Myocyte (in vitro differentiated cells): Measurements from ENCODE around the gene ZNF70. TPM values are rescaled to one million over a fixed set of nuclear protein-coding genes. Genes with fewer than 3 reads are reported as not detected.

ENCODE experiments used
- DNase-seq: peaks from one replicate; pipeline ENCODE4 v3.0.0-alpha.2; 2012; ENCODE audit warnings: low read depth
- polyA plus RNA-seq: library from polyadenylated mRNA; unstranded; fragments of >200 nt; gene quantifications from one replicate; pipeline ENCODE4 v1.2.1, GENCODE V29; 2012; ENCODE audit warnings: missing spikeins
- total RNA-seq: library from RNA; depleted of rRNA; stranded (reverse); fragments of >200 nt; gene quantifications from 2 replicates; pipeline ENCODE4 v1.2.3, GENCODE V29; 2014

Gene ZNF70
- total RNA-seq = 3.0 and 3.2 TPM in 2 replicates
- polyA plus RNA-seq = 3.1 TPM

DNA sequence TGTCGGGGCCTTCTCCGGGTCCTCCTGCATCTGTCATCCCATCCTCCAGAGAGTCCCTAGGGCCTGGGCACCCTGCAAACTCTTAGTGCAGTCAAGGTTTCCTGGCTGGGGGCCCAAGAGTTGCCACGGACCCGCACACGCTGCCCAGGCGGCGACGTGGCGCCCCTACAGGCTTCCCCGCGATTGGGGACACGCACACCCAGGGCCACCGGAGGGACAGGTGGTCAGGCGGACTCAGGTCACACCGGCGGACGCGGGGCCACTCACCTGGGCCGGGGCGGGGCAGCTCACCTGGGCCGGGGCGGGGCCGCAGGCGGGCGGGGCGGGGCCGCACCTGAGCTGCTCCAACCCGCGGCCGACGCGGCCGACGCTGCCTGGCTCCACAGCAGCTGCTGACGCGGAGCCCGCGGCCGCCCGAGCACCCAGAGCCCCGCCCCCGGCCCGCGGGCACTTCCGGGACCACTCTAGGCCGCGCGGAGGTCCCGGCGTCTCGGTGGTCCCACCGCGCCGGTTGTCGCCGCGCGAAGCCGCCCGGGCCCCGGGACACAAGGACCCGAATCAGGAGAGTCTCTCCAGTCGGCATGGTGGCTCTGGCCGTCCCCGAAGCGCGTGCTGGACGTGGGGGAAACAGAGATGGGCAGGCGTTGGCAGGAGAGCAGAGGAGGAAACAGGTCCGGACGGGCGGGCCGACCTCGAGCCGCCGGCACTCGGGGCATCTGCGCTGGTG lies at the start of gene ZNF70:
TSS of gene ZNF70 (minus strand) at position 399 of the 727 bp plus-strand sequence. CDS start 5,972 bp downstream, outside the sequence.
- DNase-seq = peak; percentile 78

DNA sequence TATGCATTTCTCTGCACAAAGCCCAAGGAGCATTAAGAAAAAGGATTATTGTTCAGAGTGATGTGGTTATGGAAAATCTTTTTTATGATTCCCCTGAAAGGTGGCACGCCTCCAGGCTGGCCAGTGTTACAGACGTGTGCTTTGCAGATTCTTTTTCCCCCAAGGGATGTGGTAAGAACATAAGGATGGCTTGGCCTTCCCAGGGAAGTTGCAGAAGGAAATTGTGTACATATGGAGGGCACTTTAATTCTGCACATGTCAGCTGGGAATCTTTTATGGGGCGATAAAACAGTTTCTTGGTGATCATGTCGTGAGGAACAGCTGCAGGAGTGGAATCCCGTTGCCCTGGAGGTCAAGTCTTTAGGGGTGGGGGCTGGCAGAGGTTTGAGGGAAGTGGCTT lies 45.5 kb upstream of the ZNF70 start:
- peak; percentile 43 for DNase-seq

DNA sequence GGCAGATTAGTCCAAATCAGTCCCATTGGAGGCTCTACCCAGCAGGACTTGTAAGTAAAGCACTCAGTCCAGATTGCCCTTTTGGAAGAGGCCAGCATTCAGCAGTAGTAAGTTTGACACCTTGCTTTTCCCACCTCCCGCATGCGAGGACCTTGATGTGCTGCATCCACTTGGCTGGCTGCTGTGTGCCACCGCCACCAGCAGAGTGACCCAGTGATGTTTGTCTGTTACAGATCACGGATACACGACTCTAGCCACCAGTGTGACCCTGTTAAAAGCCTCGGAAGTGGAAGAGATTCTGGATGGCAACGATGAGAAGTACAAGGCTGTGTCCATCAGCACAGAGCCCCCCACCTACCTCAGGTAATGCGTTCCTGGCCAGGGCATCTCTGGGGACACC lies 42.4 kb upstream of the ZNF70 start:
- DNase-seq = no peak

DNA sequence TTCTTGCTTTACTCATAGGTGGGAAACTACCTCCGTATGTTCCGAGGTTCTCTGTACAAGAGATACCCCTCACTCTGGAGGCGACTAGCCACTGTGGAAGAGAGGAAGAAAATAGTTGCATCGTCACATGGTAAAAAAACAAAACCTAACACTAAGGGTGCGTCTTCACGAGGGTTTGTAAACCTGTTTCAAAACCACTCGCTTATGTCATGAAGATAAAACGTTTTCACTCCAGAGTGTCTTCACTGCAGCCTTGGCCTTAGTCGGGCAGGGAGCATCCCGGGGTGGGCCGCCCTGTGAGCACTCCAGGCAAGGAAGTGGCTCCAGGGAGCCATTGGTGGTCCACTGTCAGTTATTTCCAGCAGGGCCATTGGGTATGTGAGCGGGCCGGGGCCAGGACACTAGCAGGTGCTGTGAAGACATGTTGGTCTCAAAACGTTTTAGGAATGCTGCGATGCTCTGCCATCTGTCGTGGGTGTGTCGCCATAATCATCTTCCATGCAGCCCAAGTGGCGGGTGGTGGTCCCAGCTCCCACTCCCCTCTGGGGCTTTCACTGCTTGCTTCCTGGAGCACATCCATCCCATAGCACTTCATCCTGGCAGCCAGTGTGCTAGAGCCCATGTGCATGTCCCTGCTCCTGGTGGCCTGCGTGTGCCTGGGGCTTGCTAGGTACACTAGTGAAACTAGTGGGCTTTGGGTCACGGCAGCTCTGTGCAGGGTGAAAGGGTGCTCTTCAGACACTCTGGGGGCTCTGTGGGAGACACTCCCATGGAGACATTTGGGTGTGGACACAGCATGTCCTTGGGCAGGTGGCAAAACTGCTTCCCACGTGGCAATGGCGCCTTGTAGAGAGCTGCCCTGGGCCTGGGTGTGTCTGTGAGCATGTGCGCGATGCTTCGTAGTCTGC lies 41.1 kb upstream of the ZNF70 start:
- peak; percentile 66 for DNase-seq

DNA sequence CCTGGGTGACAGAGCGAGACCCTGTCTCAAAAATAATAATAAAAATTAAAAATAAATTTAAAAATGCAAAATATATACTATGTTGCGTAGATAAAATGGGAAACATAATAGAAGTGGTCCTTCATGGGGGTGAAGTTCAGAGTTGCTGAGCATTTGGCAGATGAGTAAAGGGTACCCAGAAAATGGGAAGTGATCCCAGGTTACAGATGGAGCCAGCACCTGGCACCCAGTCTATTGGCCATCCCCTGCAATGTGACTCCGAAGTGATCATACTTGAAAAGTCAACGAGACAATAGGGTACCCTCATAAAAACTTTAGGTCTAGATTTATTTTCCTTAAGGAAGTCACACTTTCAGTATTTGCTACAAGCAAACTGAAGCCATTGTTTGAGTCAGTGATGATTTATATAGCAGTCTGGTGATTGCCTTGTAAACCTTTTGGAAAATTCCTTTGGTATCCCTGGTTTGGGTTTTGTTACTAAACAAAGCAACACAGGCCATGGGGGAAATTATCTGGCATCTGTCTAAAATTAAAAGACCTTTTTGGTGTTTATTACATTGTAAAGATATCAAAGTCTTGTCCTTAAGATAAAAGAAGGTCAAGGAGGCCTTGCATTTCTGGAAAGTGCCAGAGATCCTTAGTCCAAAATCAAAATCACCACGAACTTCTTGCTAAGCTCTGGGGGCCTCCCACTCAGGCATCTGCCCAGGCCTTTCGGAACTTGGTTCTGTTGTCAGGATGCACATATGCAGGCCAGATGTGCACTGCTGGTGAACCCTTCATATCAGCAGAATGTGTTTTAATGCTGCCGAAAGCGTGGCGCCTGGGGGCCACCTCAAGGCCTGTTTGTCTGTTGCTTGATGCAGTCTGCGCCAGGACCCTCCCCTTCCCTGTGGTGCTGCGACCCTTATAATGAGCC lies 40.2 kb upstream of the ZNF70 start:
- DNase-seq = peak; percentile 40

DNA sequence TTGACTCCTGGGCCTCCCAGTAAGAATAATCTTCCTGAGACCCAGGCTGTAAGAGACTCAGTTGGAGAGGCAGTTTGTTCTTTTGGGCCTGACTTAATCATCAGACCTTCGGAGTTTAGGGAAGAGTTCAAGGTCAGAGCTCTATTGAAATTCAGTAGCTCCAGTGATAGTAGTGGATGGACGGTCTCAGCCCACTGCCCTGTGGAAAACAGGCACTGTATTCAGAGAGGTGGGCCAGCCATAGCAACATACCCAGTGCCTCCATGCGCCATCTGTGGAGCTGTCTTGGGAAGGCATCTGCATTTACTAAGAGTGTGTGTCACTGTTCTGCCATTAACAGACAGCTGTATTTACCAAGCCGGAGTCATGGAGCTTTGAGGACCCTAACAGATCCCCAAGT lies 38.7 kb upstream of the ZNF70 start:
- DNase-seq = peak; percentile 58

DNA sequence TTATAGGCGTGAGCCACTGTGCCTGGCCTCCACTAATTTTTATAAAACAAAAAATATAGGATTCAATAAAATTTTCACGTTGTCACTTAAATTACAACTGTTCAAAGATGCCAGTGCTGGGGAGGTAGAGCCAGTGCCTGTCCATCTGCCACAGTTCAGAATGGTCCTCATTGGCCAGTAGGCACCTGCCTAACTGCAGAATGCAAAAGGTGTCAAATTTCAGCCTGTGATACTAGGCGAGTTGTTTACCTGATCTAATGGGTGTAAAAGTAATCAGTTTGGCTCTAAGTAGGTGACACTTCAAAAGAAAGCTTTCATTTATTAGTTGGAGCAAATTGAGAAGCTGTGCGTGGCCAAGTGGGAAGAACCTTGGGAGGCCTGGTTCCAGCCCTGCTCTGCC lies 38.2 kb upstream of the ZNF70 start:
- DNase-seq = no peak

DNA sequence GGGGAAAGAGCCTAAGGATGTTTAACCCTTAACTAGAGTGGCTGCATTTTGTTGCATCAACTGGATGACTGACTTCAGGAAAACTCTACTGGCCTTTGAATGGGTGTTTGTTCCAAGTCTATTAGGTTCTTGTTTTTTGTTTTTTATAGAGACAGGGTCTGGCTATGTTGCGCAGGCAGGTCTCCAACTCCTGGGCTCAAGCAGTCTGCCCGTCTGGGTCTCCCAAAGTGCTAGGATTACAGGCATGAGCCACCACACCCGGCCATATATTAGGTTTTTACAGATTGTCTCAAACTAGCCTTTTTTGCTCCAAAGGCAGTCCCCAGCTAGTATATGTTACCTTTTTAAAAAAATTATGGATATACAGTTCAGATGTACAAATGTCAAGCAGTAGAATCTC lies 37.0 kb upstream of the ZNF70 start:
- DNase-seq = no peak

DNA sequence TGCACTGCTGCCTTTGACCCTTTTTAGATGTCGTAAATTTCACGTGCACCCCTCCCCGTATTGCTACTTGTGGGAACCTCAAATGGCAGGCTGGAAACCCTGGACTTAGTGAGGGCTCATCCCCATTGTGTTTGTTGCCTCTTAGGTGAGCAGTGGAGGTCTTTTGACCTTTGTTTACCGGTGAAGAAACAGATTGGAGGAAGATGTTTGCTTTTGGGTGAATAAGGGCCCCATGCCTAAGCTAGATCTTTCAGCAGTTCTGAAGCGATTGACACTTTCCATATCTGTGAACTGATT lies 36.6 kb upstream of the ZNF70 start:
- DNase-seq = no peak

DNA sequence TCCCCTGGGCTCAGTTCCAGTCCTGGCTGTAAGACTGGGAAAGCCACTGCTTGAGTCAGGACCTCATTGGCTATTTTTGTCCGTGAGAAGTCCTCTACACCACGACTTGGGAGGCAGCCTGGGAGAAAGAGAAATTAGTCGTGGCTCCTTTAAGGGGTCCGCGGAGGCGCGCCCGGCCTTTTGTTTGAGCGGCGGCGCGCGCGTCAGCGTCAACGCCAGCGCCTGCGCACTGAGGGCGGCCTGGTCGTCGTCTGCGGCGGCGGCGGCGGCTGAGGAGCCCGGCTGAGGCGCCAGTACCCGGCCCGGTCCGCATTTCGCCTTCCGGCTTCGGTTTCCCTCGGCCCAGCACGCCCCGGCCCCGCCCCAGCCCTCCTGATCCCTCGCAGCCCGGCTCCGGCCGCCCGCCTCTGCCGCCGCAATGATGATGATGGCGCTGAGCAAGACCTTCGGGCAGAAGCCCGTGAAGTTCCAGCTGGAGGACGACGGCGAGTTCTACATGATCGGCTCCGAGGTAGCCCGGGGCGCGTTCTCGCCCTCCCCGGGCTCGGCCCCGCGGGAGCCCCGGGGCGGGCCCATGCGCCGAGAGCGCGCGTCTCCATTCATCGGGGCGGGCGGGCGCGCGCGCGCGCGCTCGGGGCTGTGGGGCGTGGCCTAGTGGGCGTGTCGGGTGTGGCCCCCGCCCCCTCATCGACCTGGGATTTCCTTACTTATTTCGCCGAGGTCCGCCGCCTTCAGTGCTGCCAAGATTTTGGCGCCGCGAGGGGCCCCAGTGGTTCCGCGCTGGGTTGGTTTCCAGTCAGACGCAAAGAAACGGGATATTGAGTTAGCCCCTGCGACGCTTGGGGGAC lies 36.1 kb upstream of the ZNF70 start, which contains the start of gene SMARCB1:
TSS of gene SMARCB1 (plus strand) at position 215 of the 848 bp plus-strand sequence. CDS start at position 419, 204 bp downstream.
- DNase-seq = peak; percentile 98

DNA sequence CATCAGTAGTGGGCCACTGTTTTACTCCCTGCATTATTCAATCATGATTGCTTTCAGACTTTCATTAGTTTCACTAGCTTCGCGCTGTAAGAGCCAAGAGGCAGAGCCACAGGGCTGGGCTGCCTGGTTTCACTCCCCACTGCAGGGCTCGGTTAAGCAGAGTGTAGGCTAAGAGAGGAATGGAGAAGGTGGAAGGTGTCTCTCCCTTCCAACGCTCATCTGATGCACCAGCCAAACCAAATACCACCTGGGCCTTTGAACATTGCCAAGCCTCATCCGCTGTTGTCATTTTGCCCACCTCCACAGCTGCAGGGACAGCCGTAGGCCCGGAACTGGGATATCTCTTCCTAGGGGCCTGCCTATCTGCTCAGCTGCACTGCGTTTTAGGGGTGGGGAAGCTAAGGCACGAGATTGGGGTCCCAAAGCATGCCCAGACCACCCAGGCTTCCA lies 35.4 kb upstream of the ZNF70 start:
- DNase-seq = no peak

DNA sequence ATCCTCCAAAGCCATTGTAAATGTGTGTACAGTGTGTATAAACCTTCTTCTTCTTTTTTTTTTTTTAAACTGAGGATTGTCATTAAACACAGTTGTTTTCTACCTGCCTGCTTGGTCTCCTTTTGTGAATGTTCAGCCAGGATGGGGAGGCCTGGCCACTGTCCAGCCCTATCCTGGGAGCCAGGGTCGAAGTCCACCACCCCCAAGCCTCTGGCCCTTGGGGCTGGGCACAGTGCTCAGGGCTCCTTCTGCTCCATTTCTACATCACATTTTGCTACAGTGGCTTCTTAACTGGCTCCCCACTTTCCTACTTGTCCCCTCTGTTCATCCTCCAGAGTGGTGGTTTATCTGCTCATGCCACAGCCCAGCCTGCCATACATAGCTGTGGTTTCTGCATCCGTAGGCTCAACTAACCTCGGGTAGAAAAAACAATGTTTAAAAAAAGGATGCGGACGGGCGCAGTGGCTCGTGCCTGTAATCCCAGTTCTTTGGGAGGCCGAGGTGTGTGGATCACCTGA lies 33.4 kb upstream of the ZNF70 start:
- peak; percentile 93 for DNase-seq

DNA sequence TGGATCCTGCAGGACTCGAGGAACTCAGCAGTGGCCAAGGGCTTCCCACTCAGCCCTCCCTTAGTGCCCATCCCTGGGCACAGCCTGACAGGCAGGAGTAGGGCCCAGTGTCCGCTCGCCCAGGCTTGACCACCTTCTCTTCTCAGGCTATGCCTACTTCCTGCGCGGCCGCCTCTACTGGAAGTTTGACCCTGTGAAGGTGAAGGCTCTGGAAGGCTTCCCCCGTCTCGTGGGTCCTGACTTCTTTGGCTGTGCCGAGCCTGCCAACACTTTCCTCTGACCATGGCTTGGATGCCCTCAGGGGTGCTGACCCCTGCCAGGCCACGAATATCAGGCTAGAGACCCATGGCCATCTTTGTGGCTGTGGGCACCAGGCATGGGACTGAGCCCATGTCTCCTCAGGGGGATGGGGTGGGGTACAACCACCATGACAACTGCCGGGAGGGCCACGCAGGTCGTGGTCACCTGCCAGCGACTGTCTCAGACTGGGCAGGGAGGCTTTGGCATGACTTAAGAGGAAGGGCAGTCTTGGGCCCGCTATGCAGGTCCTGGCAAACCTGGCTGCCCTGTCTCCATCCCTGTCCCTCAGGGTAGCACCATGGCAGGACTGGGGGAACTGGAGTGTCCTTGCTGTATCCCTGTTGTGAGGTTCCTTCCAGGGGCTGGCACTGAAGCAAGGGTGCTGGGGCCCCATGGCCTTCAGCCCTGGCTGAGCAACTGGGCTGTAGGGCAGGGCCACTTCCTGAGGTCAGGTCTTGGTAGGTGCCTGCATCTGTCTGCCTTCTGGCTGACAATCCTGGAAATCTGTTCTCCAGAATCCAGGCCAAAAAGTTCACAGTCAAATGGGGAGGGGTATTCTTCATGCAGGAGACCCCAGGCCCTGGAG lies 32.6 kb upstream of the ZNF70 start:
- DNase-seq = peak; percentile 56

DNA sequence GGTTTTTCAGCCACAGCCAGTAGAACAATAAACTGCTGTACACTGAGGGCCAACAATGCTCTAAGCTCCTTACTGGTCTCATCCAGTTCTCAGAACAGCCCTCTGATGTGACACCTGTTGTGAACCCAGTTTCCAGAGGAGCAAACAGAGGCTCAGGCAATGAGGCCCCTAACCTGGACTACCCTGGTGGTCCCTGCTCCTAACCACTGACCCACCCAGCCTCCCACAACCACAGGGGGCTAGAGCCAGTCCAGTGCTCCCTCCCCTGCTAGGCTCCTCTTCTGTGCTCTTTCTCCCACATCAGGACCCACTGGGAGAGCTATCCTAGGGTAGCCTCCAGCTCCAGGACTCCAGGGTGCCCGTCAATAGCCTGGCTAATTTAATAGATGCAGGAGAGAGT lies 31.8 kb upstream of the ZNF70 start:
- DNase-seq = no peak

DNA sequence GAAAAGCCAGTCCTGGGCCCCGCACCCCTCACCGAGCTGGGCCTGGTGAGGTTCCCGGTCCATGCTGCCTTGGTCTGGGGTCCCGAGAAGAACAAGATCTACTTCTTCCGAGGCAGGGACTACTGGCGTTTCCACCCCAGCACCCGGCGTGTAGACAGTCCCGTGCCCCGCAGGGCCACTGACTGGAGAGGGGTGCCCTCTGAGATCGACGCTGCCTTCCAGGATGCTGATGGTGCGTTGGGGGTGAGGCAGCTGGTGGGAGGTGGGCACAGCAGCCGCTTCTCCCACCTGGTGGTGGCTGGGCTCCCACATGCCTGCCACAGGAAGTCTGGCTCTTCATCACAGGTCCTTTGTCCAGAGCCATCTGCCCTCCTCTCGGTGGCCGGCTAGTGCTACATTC lies 31.3 kb upstream of the ZNF70 start:
- DNase-seq = no peak

DNA sequence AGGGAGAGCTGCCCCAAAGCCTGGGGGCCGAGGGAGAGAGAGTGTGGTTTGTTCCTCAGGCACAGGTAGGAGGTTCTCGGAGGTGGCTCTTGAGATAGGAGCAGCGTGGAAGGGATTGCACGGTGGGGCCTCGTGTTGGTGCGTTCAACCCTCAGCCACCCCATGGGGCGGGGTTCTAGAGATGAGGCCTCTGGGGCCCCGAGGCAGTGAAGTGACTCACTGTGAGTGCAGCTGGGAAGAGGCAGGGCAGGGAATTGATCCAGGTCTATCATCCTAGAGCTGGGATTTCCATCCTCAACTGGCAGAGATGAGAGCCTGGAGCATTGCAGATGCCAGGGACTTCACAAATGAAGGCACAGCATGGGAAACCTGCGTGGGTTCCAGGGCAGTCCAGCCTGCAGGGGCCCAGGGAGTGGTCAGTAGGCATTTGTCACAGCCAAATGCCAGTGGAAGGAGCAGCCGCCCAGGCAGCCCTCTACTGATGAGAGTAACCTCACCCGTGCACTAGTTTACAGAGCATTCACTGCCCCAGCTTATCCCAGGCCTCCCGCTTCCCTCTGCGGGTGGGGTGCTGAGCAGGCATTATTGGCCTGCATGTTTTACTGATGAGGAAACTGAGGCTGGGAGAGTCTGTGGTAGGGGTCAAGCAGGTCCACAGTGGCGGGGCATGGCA lies 30.7 kb upstream of the ZNF70 start:
- DNase-seq = peak; percentile 75

DNA sequence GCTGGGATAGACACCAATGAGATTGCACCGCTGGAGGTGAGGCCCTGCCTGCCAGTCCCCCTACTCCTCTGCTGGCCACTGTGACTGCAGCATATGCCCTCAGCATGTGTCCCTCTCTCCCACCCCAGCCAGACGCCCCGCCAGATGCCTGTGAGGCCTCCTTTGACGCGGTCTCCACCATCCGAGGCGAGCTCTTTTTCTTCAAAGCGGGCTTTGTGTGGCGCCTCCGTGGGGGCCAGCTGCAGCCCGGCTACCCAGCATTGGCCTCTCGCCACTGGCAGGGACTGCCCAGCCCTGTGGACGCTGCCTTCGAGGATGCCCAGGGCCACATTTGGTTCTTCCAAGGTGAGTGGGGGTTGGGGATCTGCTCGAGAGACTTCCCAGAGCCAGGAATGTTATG lies 30.2 kb upstream of the ZNF70 start:
- DNase-seq = no peak

DNA sequence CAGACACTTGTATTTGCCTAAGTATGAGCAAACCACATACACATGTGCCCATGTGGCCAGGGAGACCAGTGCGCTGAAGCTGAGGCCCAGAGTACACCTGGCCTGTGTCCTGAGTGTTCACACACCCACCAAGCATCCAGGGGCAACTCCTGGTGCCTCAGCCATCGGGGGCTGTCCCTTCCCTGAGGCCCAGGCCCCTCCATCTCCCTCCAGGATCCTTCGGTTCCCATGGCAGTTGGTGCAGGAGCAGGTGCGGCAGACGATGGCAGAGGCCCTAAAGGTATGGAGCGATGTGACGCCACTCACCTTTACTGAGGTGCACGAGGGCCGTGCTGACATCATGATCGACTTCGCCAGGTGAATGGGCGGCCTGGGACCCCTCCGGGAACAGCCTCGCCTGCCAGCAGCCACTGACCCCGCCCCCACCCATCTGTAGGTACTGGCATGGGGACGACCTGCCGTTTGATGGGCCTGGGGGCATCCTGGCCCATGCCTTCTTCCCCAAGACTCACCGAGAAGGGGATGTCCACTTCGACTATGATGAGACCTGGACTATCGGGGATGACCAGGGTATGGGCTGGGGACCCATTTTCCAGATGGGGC lies 29.3 kb upstream of the ZNF70 start:
- DNase-seq = no peak
